ENCODE results near the gene RAD51B.
A peak's percentile ranks its signal among the peaks of the same experiment; 100 is the strongest.

Gene RAD51B

DNA sequence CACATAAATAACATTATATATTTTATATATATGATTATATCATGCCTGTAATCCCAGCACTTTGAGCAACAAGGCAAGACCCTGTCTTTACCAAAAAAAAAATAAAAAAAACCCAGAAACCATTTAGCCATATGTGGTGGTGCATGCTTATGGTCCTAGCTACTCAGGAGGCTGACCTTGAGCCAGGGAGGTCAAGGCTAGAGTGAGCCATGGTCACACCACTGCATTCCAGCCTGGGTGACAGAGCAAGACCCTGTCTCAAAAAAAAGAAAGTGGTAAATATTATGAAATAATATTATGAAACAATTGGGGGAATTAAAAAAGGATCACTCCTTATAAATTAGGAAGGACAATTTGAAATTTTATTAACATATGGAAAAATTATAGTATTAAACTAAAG, 16.0 kb downstream of the RAD51B start:
- DNase-seq: no peak

DNA sequence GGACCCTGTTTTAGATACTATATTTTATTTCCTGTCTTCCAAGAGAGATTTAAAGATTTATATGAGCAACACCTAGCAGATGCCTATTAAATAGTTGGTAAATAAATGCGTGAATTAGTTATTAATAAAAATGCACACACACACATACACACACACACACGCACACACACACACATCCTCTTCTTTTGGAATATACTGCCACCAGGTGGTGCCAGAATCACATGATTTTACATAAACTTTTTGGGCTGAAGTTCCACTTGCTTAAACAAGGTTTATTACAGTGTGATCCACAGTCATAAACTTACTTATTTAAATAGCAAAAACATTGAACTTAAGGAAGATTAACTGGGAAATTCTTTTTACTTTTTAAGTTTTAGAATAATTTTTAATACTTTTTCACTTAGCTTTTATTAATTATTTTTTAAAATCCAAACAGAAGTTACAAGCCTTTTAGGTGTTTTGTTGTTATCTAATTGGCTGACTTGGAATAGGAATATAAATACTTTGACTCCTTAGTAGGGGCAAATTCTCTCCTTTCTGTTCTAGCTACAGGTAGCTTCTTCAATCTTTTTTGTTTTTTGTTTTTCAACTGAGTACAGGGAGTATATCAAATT, 17.5 kb downstream of the RAD51B start:
- peak; percentile 69 to 81 for DNase-seq

DNA sequence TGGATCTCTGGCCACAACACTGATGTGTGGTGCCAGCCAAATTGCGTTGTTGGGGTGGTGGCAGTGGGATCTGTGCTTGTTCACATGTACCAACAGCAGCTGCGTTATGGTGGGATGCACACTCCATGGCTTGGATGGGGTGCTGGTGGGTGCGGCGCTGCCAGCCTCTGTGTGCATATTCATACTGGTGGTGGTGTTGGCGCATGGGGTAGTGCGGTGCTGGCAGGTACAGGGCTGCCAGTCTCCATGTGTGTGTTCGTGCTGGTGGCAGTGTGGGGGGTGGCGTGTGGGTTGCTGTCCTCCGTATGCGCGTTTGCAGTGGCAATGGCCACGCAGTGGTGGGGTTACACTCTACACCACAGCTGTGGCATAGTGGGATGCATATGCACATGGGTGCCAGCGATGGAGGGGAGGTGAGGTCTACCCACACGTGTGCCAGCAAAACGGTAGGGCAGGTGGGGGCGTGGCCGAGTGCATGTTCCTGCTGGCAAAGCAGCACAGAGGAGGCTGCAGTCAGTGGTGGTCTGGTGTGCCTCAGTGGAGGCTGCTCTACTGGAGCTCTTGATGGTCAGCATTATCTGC, 26.5 kb downstream of the RAD51B start:
- DNase-seq: no peak

DNA sequence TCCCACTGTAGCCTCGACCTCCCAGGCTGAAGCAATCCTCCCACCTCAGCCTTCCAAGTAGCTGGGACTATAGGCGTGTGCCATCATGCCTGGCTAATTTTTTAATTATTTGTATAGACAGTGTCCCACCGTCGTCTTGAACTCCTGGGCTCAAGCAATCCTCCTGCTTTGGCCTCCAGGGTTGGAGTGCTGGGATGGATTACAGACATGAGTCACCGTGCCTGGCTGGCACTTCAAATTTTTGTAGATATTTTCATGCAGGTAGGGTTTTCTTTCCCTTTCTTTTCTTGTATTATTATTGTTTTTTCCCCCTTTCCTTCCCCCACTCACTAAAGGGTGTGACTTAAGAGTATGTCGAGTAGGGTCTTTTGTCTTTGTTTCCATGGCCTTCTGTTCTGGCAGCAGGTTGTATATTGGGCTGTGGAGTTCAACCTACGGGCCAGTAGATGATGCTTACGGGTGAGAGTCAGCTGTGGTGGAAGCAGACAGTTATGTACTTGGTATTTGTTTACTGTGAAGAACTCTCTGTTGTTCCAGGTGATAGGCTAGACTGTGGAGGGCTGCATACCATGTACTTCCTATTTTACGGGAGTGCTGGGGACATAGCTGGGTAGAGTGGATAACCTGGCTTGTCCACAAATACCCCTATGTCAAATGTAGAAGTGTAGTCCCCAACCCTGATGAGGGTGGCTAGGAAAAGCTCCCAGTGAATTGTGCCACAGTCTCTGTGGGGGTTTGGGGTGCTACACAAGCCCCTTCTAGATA, 30.7 kb downstream of the RAD51B start:
- no peak for DNase-seq

DNA sequence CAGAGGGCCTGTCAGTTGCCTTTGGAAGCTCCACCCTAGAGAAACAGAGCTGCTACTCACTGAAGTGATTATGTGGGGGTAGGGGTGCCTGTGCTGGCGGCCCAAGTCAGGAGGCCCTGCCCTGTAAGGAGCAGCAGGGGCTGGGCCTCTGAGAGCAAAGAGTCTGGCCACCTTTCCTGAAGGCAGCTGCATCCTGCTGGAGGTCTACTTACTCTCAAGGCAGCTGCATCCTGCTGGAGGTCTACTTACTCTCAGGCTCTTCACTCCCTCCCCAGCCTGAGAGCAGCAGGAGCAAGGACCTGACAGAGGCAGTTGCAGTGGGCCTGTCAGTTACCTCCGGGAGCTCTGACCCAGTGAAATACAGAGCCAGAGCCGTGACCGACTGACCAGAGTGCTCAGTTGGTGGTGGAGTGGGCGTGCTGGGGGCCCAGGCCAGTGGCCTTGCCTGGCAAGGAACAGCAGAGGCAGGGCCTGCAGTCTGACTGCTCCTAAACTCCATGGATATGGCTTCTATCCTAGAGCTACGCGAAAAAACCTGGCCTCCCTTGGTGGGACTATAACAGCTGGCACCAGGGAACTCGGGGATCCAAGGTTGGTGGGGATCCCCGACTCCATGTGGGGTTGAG, 32.3 kb downstream of the RAD51B start:
- peak in 1 of 2 donors; percentile 25 for DNase-seq

DNA sequence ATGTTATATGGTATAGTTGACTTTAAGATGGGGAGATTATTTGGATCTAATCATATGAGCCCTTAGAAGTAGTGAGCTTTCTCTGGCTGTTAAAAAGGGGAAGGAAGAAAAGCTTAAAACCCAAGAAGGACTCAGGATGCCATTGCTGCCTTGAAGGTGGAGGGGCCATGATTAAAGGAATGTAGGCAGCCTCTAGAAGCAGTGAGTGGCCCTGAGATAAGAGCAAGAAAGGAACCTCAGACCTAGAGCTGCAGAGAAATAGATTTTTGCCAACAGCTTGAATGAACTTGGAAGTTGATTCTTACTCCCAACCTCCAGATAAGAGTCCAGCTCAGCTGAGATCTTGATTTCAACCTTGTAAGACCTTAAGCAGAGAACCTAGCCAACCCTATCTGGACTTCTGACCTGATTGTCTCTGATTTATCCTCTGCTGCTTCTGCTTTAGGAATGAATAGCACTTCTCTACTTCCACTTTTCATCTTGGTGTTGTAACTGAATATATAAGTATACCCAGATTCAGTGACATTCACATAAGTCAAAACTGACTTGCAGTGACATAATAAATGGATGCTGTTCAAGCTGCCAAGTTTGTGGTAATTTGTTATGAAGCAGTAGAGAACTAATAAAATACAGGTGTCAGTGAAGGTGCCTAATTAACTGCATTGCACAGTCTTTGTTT, 33.5 kb downstream of the RAD51B start:
- peak; percentile 69 to 88 for DNase-seq

DNA sequence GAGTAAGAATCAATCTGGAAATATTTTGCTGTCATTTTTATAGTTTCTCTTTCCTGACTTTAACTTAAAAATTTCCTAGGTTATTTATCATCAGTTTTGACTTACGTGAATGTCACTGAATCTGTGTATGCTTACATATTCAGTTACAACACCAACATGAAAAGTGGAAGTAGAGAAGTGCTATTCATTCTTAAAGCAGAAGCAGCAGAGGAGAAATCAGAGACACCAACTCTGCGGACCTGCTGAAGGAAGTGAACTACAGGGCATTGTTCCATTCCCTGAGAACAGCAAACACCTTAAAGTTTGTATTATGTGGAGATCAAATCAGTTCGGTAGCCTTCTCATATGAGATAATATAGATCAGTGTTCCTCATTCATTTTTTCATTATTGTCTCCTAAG, 34.1 kb downstream of the RAD51B start:
- DNase-seq: peak; percentile 79 to 88

DNA sequence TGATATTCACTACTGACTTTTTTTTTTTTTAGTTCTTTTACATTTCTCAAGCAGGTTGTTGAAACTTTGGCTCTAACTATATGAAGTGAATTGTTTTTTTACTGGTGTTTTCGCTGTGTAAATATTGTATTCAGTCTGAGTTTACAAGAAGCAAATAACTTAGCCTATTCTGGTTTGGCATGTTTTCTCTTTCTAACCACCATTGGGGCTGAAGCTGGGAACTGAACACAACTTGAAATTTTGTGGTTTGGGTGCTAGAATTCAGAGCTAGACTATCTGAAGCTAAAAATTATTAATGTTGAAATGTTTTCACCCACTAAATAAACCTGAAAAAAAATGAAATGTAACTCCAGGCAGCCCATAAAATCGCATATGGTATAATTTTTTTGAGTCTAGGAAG, 37.2 kb downstream of the RAD51B start:
- DNase-seq: no peak

DNA sequence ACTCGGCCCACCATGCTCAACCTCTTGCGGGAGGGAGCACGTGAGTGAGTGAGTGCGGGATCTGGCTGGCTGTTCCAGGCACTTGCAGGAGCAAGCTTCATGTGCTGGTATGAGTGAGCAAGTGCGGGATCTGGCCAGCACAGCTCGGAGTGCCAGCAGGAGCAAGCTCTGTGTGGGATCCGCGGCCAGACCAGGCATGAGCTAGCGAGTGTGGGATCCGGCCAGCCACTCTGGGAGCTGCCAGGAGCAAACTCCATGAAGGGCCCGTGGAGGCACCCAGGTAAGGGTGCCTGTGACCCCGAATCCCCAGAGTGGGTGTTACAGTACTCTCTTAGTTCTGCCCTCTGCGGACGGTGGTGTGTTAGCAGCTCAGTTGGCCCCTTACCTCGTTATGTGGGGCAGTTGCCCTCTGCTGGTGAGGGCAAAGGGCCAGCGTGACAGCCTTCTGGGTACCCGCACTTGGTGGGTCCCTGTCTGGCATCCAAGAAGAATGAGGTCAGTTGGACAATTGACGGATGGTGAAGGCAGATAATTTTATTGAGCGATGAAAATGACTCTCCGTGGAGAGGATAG, 38.3 kb downstream of the RAD51B start:
- no peak for DNase-seq

DNA sequence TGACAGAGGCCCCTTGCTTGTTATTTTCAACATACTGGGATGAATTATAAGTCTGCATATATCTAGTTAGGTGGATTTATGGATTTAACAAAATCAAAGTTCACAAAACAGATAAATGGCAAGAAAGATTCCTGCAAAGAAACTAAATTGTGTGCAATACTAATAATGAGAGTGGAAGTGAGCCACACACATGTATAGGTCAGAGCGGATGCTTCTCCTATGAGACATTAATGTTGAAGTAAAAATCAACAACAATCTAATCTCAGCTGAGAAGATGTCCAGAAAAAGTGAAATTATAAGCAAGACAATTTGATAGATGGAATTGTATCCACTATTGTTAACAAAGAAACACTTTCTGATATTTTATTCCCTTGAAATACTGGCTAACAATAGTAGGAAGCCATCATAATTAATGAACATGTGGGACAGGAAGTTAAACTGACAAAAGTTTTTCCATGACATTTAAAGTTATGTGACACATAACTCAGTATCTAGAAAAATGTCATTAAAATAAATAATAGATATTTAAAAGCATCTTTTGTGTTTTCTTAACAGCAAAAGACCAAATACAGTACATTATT, 39.7 kb downstream of the RAD51B start:
- DNase-seq: no peak

DNA sequence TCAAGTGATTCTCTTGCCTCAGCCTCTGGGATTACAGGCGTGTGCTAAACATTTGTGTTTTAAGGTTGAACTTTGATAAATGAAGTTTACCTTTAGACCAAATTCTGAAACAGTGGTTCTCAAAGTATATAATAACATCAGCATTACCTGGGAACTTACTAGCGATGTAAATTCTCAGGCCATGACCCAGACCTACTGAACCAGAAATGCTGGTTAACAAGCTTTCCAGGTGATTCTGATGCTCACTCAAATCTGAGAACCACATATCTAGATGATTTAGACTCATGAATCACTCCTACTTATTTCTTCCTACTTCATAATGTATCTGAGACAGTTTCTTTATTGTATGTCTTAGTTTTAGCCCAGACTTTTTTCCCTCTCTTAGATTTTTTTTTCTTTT, 43.6 kb downstream of the RAD51B start:
- no peak for DNase-seq

DNA sequence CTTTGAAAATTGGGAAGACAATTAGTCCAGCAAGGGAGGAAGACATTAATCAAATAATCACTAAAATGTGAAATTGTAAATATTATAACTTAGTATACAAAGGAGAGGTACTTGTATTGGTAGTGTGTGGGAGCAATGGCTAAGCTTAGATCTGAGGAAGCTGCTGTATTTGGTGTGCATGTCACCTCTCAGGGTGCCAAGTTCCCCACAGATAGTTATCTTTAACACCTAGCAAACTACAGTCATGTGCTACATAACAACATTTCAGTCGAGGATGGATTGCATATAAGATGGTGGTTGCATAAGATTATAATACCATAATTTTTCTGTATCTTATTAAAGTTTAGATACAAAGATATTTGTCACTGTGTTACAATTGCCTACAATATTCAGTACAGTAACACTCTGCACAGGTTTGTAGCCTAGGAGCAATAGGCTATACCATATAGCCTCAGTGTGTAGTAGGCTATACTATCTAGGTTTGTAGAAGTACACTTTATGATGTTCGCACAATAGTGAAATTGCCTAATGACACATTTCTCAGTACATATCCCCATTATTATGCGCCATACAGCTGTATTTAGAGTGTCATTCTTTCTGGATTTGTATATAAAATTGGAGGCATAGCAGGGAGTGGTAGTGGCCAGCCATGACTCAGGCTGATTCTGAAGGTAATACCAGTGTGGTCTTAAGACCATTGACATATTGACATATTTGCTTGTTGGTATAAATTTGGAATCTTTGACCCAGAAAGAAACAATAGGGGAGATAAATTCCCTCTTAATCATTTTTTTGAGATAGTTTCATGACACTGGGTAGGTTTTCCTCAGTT, 55.8 kb downstream of the RAD51B start:
- DNase-seq: no peak

DNA sequence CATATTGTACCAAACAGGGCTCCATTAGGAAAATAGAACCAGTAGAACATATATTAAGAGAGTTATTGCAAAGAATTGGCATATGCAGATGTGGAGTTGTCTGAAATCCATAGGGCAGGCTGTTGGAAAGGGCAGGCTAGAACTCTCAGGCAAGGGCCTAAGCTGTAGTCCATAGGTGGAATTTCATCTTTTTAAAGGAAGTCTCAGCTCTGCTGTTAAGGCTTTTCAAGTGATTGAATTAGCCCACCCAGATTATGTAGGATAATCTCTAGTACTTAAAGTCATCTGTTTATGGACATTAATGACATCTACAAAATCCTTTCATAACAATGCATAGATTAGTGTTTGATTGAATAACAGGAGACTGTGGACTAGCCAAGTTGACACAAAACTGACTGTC, 59.4 kb downstream of the RAD51B start:
- DNase-seq: no peak

DNA sequence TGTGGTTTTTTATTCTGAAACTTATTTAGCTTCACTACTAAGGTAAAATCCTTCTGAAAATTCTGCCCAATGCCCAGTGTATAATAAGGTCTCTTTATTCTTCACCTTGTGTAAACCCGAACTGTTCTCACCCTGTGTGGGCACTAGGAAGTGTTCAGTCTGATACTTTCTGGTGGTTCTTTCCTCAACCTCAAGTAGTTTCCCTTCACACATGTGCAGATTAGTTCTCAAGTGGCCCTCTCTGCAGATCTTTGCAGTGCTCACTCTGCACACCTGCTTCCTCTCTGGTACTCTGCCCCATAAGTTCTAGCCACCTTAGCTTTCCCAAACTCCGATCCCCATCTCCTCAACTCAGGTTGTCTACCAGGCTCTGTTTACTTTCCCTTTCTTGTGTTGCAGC, 61.6 kb downstream of the RAD51B start:
- DNase-seq: no peak

DNA sequence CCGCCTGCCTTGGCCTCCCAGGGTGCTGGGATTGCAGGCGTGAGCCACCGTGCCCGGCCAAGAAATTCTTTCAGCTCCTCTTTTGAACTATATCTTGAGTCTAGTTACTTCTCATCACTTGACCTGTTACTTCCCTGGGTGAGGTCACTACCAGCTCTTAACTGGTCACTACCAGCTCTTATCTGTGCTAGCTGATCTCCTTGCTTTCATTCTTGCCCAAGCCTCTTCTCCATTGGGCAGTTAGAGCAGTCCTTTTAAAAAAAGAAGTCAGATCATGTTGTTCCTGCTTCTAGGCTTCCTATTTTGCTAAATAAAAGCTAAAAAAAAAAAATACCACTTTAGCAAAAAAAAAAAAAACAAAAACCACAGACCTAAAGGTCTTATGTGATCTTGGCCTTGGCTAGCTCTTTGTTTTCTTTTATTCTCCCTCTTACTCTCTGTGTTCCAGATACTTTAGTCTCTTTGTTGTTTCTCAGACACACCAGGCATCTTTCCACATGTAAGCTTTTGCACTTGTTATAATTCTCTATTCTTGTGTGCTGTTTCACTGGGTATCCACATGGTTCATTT, 63.5 kb downstream of the RAD51B start:
- peak; percentile 80 for DNase-seq

DNA sequence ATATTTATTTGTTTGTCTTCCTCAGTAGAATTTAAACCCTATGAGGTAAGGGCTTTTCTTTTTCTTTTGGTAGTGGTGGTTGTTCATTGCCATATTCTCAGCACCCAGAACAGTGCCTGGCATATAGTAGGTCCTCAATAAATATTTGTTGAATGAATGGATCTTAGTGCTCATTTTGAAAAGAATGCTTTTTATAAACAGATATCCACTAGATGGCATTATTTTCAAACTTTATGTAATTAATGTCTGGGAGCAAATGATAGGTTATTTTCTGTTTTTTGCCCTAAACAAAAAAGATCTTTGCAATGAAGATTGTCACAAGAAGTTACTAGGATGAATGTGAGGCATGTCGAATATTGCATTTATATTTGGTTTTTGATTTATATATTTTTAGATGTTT, 64.1 kb downstream of the RAD51B start:
- DNase-seq: peak in 1 of 2 donors; percentile 40

DNA sequence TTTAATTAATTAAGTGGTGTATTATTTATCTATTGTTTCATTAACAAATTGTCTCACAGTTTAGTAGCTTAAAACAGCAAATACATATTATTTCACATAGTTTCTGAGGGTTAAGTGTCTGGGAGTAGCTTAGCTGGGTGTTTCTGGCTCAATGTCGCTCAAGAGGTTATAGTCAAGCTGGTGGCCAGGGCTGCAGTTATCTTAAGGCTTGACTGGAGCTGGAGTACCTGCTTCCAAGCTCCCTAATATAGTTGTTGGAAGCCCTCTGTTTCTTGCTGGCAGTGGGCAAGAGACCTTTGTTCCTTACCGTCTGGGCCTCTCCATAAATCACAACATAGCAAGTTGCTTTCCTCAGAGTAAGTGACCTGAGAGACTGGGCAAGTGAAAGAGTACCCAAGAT, 66.6 kb downstream of the RAD51B start:
- DNase-seq: no peak

DNA sequence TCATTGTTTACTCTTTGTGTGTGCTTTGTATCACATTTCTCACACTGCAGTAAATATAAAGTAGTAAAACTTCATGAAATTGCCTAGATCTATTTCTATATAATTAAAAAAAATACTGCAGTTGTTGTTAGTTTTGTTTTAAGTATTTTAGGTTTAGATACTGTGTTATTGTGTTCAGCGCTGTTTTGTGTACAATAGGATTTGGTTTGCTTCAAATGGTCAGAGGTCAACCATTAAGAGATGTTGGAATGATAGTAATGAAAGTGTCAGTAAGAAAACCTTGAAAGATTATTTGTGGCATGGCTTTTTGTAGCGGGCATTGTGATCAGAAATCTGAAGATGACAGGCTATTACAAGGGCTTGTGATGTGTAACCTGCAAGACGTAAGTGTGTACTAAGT, 67.9 kb downstream of the RAD51B start:
- no peak for DNase-seq

DNA sequence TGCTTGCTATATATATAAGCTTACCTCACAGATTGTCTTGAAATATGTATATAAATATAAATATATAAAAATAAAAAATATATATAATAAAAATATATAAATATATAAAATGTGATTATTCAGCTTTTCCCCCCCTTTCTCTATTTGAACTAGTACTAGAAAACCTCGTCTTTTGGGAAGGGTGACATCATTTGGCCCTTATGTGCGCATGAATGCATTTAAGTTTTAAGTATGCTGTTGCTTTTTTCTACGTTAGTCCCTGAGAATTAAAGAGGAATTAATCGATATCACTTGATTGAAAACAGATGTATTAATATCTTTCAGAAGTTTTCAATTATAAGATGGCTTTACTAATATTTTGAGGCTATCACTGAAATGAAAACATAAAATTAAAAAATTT, 69.9 kb downstream of the RAD51B start:
- DNase-seq: no peak

DNA sequence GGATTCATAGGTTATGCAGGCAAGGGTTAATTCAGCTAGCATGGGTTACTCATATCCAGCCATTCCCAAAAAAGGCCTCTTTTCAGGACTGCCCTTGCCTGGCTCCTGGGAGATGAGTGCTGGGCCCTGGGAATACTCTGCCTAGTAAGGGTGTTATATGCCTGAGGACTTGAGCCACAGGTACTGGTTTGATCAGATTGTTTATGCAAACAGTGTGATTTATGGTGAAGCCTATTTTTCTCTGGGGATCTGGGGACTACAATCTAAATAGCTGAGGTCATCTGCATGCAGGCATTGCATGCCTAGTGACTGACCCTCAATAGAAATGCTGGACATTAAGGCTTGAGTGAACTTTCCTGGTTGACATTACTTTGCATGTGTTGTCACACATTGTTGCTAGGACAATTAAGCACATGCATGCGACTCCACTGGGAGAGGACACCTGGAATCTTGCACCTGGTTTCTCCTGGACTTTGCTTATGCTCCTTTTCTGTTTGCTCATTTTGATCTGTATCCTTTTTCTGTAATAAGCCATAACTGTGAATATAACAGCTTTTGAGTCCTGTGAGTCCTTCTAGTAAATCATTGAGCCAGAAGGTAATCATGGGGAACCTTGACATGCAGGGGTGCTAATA, 73.0 kb downstream of the RAD51B start:
- no peak for DNase-seq

DNA sequence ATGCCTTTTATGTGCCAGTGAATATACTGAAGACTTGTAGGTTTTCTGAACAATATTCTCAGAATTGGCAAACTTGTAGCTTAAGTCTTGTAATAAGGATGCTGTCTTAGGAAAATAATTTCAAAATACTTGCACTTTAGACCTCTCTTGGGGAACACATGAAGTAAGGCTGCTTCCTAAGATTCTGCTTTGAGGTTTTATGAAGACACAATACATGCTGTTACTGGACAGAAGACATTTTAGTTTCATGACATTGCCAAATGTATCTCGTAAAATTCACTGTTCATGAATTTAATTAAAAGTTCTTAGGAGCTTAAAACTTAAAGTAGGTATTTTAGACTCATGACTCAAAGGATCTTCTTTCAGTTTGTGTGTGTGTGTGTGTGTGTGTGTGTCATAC, 80.7 kb downstream of the RAD51B start:
- peak in 1 of 2 donors; percentile 12 for DNase-seq

All from inflammatory macrophage (primary cell).